ENCODE results near the gene RGS13.

DNA sequence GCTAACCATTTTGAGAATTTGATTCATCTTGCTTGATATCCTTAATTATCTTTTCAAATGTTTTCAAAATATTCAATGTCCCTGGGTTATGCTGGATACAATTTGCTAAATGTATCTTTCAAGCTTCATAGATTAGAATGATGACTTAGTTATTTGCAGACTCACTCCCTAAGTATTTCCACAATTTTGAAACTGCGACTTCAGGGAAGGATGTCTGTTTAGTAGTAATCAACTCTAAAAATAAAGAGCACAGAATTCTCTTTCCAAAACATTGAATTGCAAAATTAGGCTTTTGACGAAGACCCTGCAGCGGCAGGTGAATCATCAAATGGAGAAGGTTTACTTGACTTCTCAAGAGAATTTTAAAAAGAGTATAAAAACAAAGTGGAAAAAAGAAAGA, 46.1 kb upstream of the RGS13 start:
- TF ChIP-seq CTCF (IDR thresholded peaks at IDR 0.05) (no peak), ZFX (IDR thresholded peaks at IDR 0.05; ENCODE audit: borderline replicate concordance) (no peak)

All from 22Rv1 (cell line).